ENCODE results near the gene MICAL2.
A peak's percentile ranks its signal among the peaks of the same experiment; 100 is the strongest.

Gene MICAL2

GRCh38 chr11:12288212-12288930 is 178.0 kb downstream of the MICAL2 start:
- TF ChIP-seq, protein P1, sequence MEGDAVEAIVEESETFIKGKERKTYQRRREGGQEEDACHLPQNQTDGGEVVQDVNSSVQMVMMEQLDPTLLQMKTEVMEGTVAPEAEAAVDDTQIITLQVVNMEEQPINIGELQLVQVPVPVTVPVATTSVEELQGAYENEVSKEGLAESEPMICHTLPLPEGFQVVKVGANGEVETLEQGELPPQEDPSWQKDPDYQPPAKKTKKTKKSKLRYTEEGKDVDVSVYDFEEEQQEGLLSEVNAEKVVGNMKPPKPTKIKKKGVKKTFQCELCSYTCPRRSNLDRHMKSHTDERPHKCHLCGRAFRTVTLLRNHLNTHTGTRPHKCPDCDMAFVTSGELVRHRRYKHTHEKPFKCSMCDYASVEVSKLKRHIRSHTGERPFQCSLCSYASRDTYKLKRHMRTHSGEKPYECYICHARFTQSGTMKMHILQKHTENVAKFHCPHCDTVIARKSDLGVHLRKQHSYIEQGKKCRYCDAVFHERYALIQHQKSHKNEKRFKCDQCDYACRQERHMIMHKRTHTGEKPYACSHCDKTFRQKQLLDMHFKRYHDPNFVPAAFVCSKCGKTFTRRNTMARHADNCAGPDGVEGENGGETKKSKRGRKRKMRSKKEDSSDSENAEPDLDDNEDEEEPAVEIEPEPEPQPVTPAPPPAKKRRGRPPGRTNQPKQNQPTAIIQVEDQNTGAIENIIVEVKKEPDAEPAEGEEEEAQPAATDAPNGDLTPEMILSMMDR (IDR thresholded peaks at IDR 0.05): peak; percentile 95
- TF ChIP-seq ZFX (IDR thresholded peaks at IDR 0.05; ENCODE audit: borderline replicate concordance): no peak
- H3K27ac ChIP-seq: no peak overlapping the region

DNA sequence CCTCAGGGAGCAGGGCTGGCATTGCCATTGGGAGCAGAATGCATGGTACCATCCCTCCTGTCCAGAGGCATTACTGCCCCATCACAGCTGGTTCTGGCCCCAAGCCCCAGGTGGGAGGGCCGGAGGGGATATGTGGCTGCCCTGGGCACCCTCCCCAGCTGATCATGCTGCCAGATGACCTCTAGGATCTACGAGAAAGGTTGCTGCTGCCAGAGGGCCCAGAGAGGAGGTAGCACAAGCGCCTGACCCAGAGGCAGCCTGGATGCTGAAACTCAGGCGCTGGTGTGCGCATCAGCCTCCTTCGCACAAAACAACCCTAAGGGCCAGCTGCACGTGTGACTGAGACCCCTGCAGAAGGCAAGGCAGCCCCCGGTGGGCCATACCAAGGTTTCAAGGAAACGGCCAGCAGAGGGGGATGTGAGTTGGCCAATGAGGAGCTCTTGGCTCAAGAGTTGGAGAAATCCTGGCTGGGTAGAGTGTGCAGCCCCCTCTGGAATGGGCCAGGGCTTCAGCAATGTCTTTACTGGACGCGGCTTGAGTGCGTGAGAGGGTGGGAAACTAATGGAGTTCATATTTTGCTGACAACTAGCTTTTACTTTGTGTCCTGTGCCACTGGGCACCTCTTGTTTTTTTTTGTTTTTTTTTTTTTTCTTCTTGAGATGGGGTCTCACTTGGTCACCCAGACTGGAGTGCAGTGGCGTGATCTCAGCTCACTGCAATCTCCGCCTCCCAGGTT is 178.7 kb downstream of the MICAL2 start:
- TF ChIP-seq, protein P1 (IDR thresholded peaks at IDR 0.05): peak; percentile 75
- TF ChIP-seq ZFX (IDR thresholded peaks at IDR 0.05; ENCODE audit: borderline replicate concordance): no peak
- no peak overlapping the region for H3K27ac ChIP-seq

GRCh38 chr11:12289667-12290476 is 179.5 kb downstream of the MICAL2 start:
- H3K27ac ChIP-seq: no peak overlapping the region
- TF ChIP-seq, protein P1 (IDR thresholded peaks at IDR 0.05): no peak
- no peak for TF ChIP-seq ZFX (IDR thresholded peaks at IDR 0.05; ENCODE audit: borderline replicate concordance)

DNA sequence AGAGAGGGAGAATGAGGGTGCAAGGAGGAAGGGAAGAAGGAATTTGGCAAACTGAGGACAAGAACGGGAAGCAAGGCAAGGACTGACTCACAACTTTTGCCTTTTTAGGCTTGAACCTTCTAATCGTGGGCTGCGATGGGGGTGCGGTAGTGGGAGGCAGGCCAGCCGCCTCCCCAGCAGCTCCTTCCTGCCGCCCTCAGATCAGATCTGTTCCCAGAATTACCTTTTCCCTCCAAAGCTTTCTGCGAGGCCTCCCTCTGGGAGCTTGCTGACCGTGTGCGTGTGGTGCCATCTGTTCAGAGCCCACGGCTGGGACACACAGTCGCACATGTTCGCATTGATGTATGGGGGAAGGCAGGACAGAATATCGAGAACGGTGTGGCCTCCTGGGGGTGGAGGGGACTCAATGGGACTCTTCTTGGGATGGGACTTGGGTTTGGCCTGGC is 180.1 kb downstream of the MICAL2 start:
- H3K27ac ChIP-seq: no peak overlapping the region
- TF ChIP-seq ZFX (IDR thresholded peaks at IDR 0.05; ENCODE audit: borderline replicate concordance): no peak
- TF ChIP-seq, protein P1 (IDR thresholded peaks at IDR 0.05): no peak

- TF ChIP-seq ZFX (IDR thresholded peaks at IDR 0.05; ENCODE audit: borderline replicate concordance): no peak
- TF ChIP-seq, protein P1 (IDR thresholded peaks at IDR 0.05): no peak
- H3K27ac ChIP-seq: no peak overlapping the region
These were observed 180.9 kb downstream of the MICAL2 start for GRCh38 chr11:12291313-12291712.

- no peak overlapping the region for H3K27ac ChIP-seq
- TF ChIP-seq ZFX (IDR thresholded peaks at IDR 0.05; ENCODE audit: borderline replicate concordance): no peak
- TF ChIP-seq, protein P1 (IDR thresholded peaks at IDR 0.05): no peak
These were observed 181.4 kb downstream of the MICAL2 start for GRCh38 chr11:12291766-12292165.

All from 22Rv1 (cell line).